Inflammatory macrophage treated with lipopolysaccharide for 1 hour (primary cell): Measurements from ENCODE around the gene TMEM14C.
A peak's percentile ranks its signal among the peaks of the same experiment; 100 is the strongest.
"Not testable (repeated sequence)": the region's sequence is repeated elsewhere in the genome, so short reads cannot be mapped to it uniquely, and the experiment has no call there.

ENCODE experiments used
- DNase-seq, 2 donors: peaks; one replicate each; pipeline ENCODE4 v3.0.0-alpha.2; 2020 to 2022

The TMEM14C gene

DNA sequence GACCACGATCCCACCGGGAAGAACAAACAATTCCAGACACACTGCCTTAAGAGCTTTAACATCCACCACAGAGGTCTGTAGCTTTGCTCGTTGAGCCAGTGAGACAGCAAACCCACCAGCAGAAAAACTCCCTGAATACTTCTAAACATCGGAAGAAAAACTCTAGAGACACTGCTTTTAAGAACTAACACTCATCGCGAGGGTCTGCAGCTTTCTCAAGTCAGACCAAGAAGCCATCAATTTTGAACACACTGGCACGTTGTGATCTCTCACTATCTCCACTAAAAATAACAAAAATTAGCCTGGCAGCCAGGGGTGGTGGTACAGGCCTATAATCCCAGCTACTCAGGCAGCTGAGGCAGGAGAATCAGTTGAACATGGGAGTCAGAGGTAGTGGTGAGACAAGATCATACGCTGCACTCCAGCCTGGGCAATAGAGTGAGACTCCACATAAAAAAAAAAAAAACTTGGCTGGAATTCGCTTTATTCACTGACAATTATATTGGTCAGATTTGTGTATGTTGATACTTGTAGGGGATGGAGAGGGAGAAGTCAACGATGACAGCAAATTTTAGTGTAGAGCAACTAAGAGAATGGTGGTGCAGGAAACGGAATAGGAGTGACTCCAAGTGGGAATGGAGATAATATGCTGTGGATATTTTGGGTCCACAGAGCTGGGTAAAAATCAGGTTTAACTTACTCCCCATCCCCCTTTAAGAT is 860 bp upstream of the TMEM14C start:
- no peak for DNase-seq

DNA sequence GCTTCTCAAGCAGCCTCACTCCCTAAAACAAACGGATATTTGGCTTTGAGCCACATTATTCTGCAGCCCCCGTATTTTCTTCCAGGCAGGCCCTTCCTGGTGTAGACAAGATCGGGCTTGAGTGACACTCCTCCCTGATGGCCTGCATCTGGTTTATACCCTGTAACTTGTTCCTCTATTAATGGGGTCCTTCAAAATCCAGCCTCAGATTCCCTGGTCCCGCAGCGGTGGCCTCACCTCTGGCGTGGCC is 375 bp upstream of the TMEM14C start:
- no peak for DNase-seq

DNA sequence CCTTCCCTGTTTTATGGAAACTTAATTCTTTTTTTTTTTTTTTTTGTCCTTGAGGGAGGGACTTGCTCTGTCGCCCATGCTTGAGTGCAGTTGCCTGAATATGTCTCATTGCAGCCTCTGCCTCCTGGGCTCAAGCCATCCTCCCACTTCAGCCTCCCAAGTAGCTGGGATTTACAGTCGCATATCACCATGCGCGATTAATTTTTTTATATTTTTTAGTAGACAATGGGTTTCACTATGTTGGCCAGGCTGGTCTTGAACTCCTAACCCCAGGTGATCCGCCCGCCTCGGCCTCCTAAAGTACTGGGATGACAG is 654 bp downstream of the TMEM14C start:
- DNase-seq, result no peak

DNA sequence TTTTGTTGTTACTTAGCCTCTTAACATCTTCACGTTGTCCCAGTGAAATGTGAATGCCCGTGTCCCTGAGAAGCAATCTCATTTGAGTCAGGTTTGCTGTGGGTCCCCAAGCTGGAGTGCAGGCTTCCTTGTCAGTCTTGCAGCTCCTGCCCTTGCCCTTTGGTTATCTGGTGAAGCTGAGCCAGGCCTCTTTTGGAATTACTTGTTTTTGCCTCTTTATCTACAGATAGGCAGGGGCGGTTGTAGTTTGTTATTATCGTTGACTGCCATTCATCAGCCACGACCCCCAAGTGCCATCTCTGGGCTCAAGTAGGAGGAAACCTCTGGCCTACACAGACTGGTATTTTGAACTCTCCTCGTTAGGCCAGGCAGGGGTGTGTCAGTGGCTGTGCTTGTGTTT is 2.2 kb downstream of the TMEM14C start:
- DNase-seq, result no peak

DNA sequence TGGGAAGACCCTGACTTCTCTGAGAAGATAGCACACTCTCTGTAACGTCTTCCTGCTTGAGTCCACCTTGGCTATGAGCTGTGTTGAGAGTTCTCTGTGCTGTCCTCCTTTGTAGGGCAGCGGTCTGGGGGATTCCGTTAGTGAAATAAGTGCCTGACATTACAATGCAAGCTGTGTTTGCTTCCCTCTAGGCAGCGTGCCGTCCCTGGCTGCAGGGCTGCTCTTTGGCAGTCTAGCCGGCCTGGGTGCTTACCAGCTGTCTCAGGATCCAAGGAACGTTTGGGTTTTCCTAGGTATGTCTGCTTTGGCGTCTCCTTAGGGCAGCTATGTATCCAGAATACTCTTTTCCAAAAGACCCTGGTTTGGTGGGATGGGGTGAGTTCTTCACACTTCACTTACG is 2.8 kb downstream of the TMEM14C start:
- DNase-seq, result no peak

- peak in 1 of 2 donors; percentile 44 for DNase-seq
Measured at GRCh38 chr6:10730254-10730653, 7.4 kb downstream of the TMEM14C start.

DNA sequence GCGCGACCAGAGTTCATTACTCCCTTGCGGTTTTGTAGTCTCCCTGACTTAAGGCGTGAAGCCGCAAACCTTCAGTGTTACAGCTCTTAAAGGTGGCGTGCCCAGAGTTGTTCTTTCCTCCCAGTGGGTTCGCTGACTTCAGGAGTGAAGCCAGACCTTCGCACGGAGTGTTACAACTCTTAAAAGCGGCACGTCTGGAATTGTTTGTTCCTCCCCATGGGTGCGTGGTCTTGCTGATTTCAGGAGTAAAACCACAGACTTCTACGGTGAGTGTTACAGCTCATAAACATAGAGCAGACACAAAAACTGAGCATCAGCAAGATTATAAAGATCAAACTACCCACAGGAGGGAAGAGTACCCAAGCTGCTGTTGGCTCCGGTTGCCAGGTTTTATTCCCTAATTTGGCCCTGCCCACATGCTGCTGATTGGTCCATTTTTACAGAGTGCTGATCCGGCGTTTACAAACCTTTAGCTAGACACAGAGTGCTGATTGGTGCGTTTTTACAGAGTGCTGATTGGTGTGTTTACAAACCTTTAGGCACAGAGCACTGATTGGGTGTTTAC is 10.4 kb downstream of the TMEM14C start:
- DNase-seq, result no peak

- DNase-seq, result no peak
Measured at GRCh38 chr6:10733863-10734262, 11.0 kb downstream of the TMEM14C start.

- no peak for DNase-seq
Measured at GRCh38 chr6:10736731-10737130, 13.9 kb downstream of the TMEM14C start.

GRCh38 chr6:10740061-10740460 is 17.2 kb downstream of the TMEM14C start:
- no peak for DNase-seq

DNA sequence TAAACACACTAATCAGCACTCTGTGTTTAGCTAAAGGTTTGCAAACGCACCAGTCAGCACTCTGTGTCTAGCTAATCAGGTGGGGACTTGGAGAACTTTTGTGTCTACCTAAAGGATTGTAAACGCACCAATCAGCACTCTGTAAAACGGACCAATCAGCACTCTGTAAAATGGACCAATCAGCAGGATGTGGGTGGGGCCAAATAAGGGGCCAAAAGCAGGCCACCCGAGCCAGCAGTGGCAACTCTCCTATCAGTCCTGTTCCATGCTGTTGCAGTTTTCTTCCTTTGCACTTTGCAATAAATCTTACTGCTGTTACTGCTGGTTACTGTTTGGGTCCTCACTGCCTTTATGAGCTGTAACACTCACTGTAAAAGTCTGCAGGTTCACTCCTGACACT is 18.8 kb downstream of the TMEM14C start:
- DNase-seq, result not testable (repeated sequence)

- no peak for DNase-seq
Measured at GRCh38 chr6:10742251-10742650, 19.4 kb downstream of the TMEM14C start.

DNA sequence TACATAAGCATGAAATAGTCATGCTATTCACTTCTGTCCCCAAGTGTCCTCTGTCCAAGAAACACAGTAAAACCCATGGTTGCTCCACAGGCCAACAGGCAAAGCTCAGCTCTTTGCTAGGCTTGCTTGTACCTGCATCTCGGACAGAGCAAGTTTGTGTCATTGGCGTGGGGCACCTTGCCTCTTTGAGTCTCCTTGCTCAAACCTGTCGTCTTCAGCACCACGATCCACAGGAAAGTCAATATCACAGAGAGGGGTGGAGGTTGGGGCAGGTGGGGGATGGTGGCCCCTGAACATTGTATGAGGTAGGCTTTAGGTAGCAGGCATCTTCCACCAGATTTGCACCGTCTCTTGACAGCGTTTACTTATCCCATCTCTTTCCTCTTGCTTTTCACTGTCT is 20.6 kb downstream of the TMEM14C start:
- no peak for DNase-seq

DNA sequence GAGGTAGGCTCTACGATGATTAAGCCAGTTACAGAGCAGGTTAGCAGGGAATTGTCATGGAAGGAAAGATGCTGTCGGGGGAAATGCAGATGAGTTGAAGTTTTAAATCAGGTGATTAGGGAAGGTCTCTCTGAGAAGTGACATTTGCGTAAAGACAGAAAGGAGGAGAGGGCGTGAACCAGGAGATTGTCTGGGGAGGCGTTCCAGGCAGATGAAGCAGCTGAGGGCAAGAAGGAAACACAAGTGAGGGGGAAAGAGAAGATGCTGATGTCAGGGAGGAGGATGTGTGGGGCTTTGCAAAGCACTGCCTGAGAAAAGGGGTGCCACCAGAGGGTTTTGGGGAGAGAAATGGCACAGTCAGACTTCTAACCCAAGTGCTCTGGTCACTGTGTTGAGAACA is 22.2 kb downstream of the TMEM14C start:
- DNase-seq, result no peak

DNA sequence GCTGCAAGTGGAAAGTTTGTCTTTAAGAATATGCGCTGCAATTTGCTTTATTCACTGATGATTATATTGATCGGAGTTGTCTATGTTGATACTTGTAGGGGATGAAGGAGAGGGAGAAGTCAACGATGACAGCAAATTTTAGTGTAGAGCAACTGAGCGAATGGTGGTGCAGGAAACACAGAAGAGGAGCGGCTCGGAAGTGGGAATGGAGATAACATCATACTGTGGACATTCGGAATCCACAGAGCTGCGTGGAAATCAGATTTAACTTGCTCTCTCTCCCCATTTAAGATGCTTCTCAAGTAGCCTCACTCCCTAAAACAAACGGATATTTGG is 24.0 kb downstream of the TMEM14C start:
- no peak for DNase-seq

- DNase-seq, result peak; percentile 96 to 99
Measured at GRCh38 chr6:10747251-10747972, 24.5 kb downstream of the TMEM14C start, which contains the start of gene TMEM14B. TMEM14B (plus strand) TSS chr6:10747805; CDS start chr6:10749246, 1,441 bp downstream.

DNA sequence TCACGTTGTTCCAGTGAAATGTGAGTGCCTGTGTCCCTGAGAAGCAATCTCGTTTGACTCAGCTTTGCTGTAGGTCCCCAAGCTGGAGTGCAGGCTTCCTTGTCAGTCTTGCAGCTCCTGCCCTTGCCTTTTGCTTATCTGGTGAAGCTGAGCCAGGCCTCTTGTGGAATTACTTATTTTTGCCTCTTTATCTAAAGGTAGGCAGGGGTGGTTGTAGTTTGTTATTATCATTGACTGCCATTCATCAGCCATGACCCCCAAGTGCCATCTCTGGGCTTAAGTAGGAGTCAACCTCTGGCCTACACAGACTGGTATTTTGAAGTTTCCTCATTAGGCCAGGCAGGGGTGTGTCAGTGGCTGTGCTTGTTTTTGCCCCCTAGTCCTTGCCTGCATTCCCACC is 26.9 kb downstream of the TMEM14C start:
- no peak for DNase-seq

GRCh38 chr6:10750568-10750967 is 27.7 kb downstream of the TMEM14C start:
- not testable (repeated sequence) for DNase-seq

GRCh38 chr6:10751757-10752156 is 28.9 kb downstream of the TMEM14C start:
- not testable (repeated sequence) for DNase-seq

GRCh38 chr6:10756085-10756484 is 33.2 kb downstream of the TMEM14C start:
- no peak for DNase-seq

- DNase-seq, result peak; percentile 57 to 63
Measured at GRCh38 chr6:10759312-10759839, 36.5 kb downstream of the TMEM14C start.

DNA sequence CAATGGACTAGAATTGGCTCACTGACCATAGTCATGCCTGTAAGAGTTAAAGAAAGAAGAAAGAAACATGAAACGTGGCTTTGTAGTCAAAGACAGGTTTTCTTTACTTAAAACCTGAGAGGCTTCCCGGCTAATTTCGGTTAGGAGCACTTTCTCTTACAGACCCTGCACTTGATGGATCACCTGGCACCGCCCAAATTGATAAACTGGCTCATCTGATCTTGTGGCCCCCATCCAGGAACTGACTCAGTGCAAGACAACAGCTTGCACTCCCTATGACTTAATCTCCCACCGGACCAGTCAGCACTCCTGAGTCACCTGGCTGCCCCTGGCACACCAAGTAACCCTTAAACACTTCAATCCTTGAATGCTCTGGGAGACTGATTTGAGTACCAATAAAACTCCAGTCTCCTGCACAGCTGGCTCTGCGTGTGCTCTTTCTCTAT is 37.0 kb downstream of the TMEM14C start:
- DNase-seq, result no peak

DNA sequence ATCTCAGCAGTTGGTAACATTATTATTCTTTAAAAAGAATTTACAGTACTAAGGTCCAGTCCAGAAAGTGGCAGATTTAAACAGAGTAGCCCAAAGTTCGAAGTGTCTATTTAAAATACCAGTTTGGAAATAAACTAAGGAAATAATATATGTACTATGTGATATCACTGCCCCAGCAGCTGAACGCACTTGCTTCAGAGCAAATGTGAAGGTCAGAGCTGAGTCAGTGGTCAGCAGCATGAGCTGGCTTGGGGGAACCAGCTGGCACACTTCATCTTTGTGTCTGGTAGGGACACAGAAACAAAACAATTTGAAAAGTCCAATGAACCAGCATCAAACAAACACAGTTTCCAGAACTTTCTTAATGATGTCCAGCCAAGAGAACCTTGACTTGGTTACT is 40.1 kb downstream of the TMEM14C start:
- no peak for DNase-seq

DNA sequence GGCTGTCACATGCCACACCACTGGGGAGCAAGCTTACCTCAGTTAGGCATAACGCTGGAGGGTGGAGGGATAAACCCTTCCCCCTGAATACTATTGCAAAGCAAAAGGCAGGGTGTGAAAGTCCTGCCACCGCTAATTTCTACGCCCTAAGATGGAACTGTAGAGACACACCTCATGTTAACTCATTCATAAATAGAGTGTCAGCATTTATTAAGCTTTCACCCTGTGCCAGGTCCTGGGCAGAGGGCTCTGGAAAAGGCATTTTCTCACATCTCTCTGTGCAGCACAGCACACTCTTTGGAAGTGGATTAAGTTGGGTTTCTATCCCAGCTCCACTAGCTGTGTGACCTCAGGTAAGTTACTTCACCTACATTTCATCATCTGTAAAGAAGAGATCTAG is 46.5 kb downstream of the TMEM14C start:
- no peak for DNase-seq
